K562 (cell line): ENCODE results near the gene DUXB. TPM values are rescaled to one million over a fixed set of nuclear protein-coding genes. Genes with fewer than 3 reads are reported as not detected.
A peak's percentile ranks its signal among the peaks of the same experiment; 100 is the strongest.

Experiments
- CHCHD3 ChIP-seq: fragments of 250-450 bp; sonication (Bioruptor Pico); IDR thresholded peaks from 2 replicates; pipeline ENCODE4 v2.1.2; 2022; ENCODE audit warnings: mild to moderate bottlenecking
- ESRRA ChIP-seq: fragments of 450-650 bp; IDR thresholded peaks from 2 replicates; pipeline ENCODE4 v1.6.1; 2014; ENCODE audit warnings: low read depth, mild to moderate bottlenecking, moderate library complexity, borderline replicate concordance
- GTF2F1 ChIP-seq: IDR thresholded peaks from 2 replicates; pipeline ENCODE4 v1.6.1; 2011; ENCODE audit warnings: low read depth, low read length, improper control_type of control experiment
- HOXB6 ChIP-seq: fragments of 250-450 bp; sonication (Bioruptor Pico); IDR thresholded peaks from 2 replicates; pipeline ENCODE4 v1.5.1; 2022; ENCODE audit warnings: mild to moderate bottlenecking, borderline replicate concordance
- LCOR ChIP-seq: sonication (generic); formaldehyde crosslinking; IDR thresholded peaks from 2 replicates; pipeline ENCODE4 v1.8.0; 2022; ENCODE audit warnings: mild to moderate bottlenecking, missing genetic modification reagents
- PHF8 ChIP-seq: fragments of 200-600 bp; sonication (generic); IDR thresholded peaks from 2 replicates; pipeline ENCODE4 v1.6.1; 2012; ENCODE audit warnings: mixed run types, mild to moderate bottlenecking, inconsistent platforms, low read length, moderate library complexity, borderline replicate concordance
- POLR2H ChIP-seq: IDR thresholded peaks from 2 replicates; pipeline ENCODE4 v1.6.1; 2016; ENCODE audit warnings: missing genetic modification characterization, low read depth, mild to moderate bottlenecking, control low read depth, missing compliant biosample characterization, moderate library complexity
- RBM34 ChIP-seq: fragments of 200-400 bp; formaldehyde crosslinking; IDR thresholded peaks from 2 replicates; pipeline ENCODE4 v1.6.1; 2018; ENCODE audit warnings: low read length, borderline replicate concordance; ENCODE audit not compliant: insufficient read depth
- SLC30A9 ChIP-seq: fragments of 250-450 bp; sonication (Bioruptor Pico); IDR thresholded peaks from 2 replicates; pipeline ENCODE4 v1.8.0; 2022; ENCODE audit warnings: mild to moderate bottlenecking, moderate library complexity
- ZBTB7A ChIP-seq: IDR thresholded peaks from 2 replicates; pipeline ENCODE4 v1.6.1; 2011; ENCODE audit warnings: low read depth, mild to moderate bottlenecking, low read length, moderate library complexity, borderline replicate concordance; ENCODE audit not compliant: control insufficient read depth
- ZC3H11A ChIP-seq: IDR thresholded peaks from 2 replicates; pipeline ENCODE4 v1.6.1; 2012; ENCODE audit warnings: low read depth, low read length, improper control_type of control experiment
- ZFX ChIP-seq: sonication (generic); formaldehyde crosslinking; IDR thresholded peaks from 2 replicates; pipeline ENCODE4 v1.8.0; 2022; ENCODE audit warnings: mild to moderate bottlenecking, missing genetic modification reagents, moderate library complexity
- polyA plus RNA-seq, 8 experiments: library from polyadenylated mRNA; depleted of rRNA in 4 of 8; stranded (reverse) in 5 of 8; unstranded in 3 of 8; fragments of >200 nt; fragmentation: Nextera tagmentation in 2 of 8; fragmentation: Illumina TruSeq in 1 of 8; extraction: Ambion mirVana in 2 of 8; extraction: Trizol in 1 of 8; gene quantifications; 2 replicates each; pipeline versions ENCODE4 v1.2.1 to v1.2.3, GENCODE V29; 2011 to 2014; ENCODE audit warnings: inconsistent platforms in 1 of 8, missing spikeins in 1 of 8
- total RNA-seq, 7 experiments: library from RNA; depleted of rRNA in 6 of 7; stranded (reverse); fragments of >200 nt in 6 of 7; fragmentation: Illumina TruSeq in 2 of 7; extraction: Trizol in 2 of 7; gene quantifications; 2 replicates each; pipeline versions ENCODE4 v1.2.1 to v1.2.3, GENCODE V29; 2011 to 2021; ENCODE audit warnings: low replicate concordance in 1 of 7
- TF ChIP-seq, protein P1 (sequence below): fragments of 250-450 bp; sonication (Bioruptor Pico); IDR thresholded peaks from 2 replicates; pipeline ENCODE4 v1.8.0; 2022; ENCODE audit warnings: moderate library complexity, mild to moderate bottlenecking, inconsistent platforms
- TF ChIP-seq, protein P2 (sequence below): fragments of 450-650 bp; IDR thresholded peaks from 2 replicates; pipeline ENCODE4 v1.6.1; 2014; ENCODE audit warnings: low read depth, mild to moderate bottlenecking, moderate library complexity, borderline replicate concordance
- TF ChIP-seq, protein P3 (sequence below), 2 experiments: fragments of 450-650 bp; IDR thresholded peaks; 2 replicates each; pipeline ENCODE4 v1.6.1; 2018; ENCODE audit warnings: mild to moderate bottlenecking in 2 of 2, low read depth in 1 of 2; ENCODE audit not compliant: partially characterized antibody in 2 of 2
- TF ChIP-seq, protein P4 (sequence below): IDR thresholded peaks from 3 replicates; pipeline ENCODE4 v1.6.1; 2011; ENCODE audit warnings: borderline replicate concordance, mild to moderate bottlenecking, moderate library complexity; ENCODE audit not compliant: insufficient read length; ENCODE audit errors: extremely low read depth

The DUXB gene
- total and polyA plus RNA-seq, 9 of the 15 experiments (the other 6 are each of a cell fraction or from before 2014, with no cell fraction given): not detected

DNA sequence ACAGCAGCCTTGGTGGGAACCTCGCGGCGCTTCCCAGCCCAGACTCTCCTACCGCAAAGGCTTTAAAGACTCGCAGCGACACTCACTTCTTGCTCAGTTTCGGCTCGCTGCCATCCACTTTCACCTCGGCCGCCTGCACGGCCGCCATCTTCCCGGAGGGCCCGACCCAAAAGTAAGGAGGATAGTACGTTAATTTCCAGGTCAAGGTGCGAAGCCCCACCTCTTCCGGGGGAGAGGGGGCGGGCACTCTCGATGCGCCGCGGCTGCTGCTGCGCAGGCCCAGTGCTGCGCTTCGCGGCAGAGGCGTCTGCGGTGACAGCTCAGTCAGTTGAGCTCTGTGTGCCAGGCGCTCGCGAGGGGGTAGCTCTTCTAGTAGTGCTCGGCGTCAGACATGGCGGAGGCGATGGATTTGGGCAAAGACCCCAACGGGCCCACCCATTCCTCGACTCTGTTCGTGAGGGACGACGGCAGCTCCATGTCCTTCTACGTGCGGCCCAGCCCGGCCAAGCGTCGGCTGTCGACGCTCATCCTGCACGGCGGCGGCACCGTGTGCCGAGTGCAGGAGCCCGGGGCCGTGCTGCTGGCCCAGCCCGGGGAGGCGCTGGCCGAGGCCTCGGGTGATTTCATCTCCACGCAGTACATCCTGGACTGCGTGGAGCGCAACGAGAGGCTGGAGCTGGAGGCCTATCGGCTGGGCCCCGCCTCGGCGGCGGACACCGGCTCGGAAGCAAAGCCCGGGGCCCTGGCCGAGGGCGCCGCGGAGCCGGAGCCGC lies 53.6 kb downstream of the DUXB start, which contains the start of the genes KARS1 and TERF2IP (continued):
- TF ChIP-seq SLC30A9 (CRISPR knock-in tag): no peak
- no peak for TF ChIP-seq HOXB6 (CRISPR knock-in tag)
- TF ChIP-seq, protein P1, sequence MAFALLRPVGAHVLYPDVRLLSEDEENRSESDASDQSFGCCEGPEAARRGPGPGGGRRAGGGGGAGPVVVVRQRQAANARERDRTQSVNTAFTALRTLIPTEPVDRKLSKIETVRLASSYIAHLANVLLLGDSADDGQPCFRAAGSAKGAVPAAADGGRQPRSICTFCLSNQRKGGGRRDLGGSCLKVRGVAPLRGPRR (CRISPR knock-in tag): no peak
- TF ChIP-seq, protein P2, sequence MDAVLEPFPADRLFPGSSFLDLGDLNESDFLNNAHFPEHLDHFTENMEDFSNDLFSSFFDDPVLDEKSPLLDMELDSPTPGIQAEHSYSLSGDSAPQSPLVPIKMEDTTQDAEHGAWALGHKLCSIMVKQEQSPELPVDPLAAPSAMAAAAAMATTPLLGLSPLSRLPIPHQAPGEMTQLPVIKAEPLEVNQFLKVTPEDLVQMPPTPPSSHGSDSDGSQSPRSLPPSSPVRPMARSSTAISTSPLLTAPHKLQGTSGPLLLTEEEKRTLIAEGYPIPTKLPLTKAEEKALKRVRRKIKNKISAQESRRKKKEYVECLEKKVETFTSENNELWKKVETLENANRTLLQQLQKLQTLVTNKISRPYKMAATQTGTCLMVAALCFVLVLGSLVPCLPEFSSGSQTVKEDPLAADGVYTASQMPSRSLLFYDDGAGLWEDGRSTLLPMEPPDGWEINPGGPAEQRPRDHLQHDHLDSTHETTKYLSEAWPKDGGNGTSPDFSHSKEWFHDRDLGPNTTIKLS: 0 out of 2 replicates have a peak, but pooled peaks have one; percentile 68
- TF ChIP-seq RBM34: no peak
- TF ChIP-seq ESRRA: peak; percentile 64; the same call in 1 of the 2 replicates
- TF ChIP-seq ZBTB7A: peak; percentile 68; the same call in 1 of the 2 replicates
- TF ChIP-seq, protein P3, sequence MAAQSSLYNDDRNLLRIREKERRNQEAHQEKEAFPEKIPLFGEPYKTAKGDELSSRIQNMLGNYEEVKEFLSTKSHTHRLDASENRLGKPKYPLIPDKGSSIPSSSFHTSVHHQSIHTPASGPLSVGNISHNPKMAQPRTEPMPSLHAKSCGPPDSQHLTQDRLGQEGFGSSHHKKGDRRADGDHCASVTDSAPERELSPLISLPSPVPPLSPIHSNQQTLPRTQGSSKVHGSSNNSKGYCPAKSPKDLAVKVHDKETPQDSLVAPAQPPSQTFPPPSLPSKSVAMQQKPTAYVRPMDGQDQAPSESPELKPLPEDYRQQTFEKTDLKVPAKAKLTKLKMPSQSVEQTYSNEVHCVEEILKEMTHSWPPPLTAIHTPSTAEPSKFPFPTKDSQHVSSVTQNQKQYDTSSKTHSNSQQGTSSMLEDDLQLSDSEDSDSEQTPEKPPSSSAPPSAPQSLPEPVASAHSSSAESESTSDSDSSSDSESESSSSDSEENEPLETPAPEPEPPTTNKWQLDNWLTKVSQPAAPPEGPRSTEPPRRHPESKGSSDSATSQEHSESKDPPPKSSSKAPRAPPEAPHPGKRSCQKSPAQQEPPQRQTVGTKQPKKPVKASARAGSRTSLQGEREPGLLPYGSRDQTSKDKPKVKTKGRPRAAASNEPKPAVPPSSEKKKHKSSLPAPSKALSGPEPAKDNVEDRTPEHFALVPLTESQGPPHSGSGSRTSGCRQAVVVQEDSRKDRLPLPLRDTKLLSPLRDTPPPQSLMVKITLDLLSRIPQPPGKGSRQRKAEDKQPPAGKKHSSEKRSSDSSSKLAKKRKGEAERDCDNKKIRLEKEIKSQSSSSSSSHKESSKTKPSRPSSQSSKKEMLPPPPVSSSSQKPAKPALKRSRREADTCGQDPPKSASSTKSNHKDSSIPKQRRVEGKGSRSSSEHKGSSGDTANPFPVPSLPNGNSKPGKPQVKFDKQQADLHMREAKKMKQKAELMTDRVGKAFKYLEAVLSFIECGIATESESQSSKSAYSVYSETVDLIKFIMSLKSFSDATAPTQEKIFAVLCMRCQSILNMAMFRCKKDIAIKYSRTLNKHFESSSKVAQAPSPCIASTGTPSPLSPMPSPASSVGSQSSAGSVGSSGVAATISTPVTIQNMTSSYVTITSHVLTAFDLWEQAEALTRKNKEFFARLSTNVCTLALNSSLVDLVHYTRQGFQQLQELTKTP (IDR thresholded peaks at IDR 0.05; ENCODE audit: low read depth in 1 of 2, partially characterized antibody in 2 of 2): peak in 1 of 2 experiments; percentile 51
- peak; percentile 74; the same call in 1 of the 2 replicates for TF ChIP-seq CHCHD3 (CRISPR knock-in tag)
- no peak for TF ChIP-seq ZC3H11A
- TF ChIP-seq, protein P4, sequence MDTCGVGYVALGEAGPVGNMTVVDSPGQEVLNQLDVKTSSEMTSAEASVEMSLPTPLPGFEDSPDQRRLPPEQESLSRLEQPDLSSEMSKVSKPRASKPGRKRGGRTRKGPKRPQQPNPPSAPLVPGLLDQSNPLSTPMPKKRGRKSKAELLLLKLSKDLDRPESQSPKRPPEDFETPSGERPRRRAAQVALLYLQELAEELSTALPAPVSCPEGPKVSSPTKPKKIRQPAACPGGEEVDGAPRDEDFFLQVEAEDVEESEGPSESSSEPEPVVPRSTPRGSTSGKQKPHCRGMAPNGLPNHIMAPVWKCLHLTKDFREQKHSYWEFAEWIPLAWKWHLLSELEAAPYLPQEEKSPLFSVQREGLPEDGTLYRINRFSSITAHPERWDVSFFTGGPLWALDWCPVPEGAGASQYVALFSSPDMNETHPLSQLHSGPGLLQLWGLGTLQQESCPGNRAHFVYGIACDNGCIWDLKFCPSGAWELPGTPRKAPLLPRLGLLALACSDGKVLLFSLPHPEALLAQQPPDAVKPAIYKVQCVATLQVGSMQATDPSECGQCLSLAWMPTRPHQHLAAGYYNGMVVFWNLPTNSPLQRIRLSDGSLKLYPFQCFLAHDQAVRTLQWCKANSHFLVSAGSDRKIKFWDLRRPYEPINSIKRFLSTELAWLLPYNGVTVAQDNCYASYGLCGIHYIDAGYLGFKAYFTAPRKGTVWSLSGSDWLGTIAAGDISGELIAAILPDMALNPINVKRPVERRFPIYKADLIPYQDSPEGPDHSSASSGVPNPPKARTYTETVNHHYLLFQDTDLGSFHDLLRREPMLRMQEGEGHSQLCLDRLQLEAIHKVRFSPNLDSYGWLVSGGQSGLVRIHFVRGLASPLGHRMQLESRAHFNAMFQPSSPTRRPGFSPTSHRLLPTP: no peak
- TF ChIP-seq LCOR (CRISPR knock-in tag): peak; percentile 77; the same call in 1 of the 2 replicates
- peak; percentile 81; the same call in 1 of the 2 replicates for TF ChIP-seq POLR2H (tag)
- peak; percentile 95 for TF ChIP-seq ZFX (CRISPR knock-in tag)
- TF ChIP-seq GTF2F1: peak; percentile 37; the same call in 1 of the 2 replicates
- peak; percentile 91; the same call in 1 of the 2 replicates for TF ChIP-seq PHF8
